GM10248 (cell line): Measurements from ENCODE around the gene CASP10.
"Not testable (repeated sequence)": the region's sequence is repeated elsewhere in the genome, so short reads cannot be mapped to it uniquely, and the experiment has no call there.

Experiments
- CTCF ChIA-PET: fragments of 300-600 bp; sonication (Branson Sonifier 250); formaldehyde crosslinking; extraction: SDS; loops from one replicate; lab custom pipeline; 2021; ENCODE audit warnings: antibody characterized with exemption; lab: Yijun Ruan, JAX
- POLR2A ChIA-PET: fragments of 350-650 bp; sonication (Branson Sonifier 250); formaldehyde crosslinking; extraction: SDS; loops from one replicate; lab custom pipeline; 2020; ENCODE audit warnings: antibody characterized with exemption; lab: Yijun Ruan, JAX
- DNase-seq: peaks from one replicate; pipeline ENCODE4 v3.0.0; 2012; ENCODE audit errors: extremely low spot score
- TF ChIP-seq, protein P1 (sequence below): IDR thresholded peaks from 2 replicates; pipeline ENCODE4 v1.5.1; 2012; ENCODE audit warnings: mild to moderate bottlenecking, low read depth; ENCODE audit errors: extremely low read depth, missing control alignments, control extremely low read depth

CASP10 gene

DNA sequence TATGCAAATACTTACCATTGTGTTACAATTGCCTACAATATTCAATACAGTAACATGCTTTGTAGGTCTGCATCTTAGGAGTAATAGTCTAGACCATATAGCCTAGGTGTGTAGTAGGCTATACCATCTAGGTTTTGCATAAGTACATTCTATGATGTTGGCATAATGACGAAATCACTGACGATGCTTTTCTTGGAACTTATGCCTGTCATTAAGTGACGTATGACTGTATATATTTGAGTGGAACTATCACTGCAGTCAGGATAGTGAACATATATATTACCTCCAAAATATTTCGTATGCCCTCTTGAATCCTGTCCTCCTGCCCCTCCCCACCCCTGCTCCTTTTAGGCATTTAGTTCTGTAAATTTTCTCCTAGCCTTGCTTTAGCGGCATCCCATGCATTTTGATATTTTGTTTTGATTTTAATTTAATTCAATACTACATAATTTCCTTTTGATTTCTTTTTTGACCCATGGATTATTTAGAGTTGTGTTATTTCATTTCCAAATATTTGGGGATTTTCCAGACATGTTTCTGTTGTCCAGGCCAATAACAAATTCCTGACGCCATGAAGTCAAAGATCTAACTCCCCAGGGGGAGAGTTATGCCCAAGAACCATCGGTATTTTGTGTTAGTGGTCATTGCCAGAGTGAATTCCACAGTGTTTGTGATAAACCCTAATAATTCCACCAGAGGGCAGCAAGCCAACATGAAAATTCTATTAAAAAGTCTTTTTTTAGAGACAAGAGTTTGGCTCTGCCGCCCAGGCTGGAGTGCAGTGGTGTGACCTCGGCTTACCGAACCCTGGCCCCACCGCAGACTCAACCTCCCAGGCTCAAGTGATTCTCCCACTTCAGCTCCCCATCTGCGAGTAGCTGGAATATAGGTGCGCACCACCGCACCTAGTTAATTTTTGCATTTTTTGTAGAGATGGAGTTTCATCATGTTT lies 53.2 kb downstream of the CASP10 start:
- DNase-seq: peak; percentile 39
- TF ChIP-seq, protein P1, sequence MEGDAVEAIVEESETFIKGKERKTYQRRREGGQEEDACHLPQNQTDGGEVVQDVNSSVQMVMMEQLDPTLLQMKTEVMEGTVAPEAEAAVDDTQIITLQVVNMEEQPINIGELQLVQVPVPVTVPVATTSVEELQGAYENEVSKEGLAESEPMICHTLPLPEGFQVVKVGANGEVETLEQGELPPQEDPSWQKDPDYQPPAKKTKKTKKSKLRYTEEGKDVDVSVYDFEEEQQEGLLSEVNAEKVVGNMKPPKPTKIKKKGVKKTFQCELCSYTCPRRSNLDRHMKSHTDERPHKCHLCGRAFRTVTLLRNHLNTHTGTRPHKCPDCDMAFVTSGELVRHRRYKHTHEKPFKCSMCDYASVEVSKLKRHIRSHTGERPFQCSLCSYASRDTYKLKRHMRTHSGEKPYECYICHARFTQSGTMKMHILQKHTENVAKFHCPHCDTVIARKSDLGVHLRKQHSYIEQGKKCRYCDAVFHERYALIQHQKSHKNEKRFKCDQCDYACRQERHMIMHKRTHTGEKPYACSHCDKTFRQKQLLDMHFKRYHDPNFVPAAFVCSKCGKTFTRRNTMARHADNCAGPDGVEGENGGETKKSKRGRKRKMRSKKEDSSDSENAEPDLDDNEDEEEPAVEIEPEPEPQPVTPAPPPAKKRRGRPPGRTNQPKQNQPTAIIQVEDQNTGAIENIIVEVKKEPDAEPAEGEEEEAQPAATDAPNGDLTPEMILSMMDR: peak; percentile 66
- ChIA-PET CTCF (interaction anchor here (0.6 to 2.5 kb wide), 12 partner anchors 13 to 222 kb away, joined by 3 to 30 read pairs (median 4); partner anchors contain the start of gene CASP8), POLR2A (no interaction called here)

DNA sequence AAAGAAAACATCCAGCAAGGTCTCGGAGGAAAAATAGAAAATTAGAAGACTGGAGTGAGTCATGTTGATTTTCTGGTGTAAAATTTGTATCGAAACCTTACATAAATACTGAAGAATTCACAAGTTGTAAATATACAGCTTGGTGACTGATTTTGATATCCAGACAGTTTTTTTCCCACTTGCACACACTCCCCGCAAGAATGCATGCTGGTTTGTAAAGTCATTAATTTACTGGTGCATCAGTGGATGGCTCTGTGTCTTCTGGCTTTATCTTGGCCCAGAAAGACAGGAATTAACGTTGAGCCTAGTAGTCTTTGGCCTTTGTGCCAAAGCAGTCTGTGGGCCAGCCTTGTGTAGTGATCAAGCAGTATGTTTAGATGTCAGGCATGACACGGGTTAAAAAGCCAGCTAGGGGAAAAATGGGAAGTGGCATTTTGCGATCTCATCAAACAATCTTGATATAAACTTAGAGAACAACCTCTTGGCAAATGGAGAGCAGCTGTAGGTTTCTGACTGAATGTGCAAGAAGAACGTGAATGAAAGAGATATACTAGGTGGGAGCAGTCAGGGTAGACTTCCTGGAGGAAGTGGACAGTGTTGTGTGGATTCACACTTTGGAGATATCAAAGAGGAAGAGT lies 54.7 kb downstream of the CASP10 start:
- TF ChIP-seq, protein P1: no peak
- POLR2A ChIA-PET: no interaction called here
- CTCF ChIA-PET: interaction anchor here (0.7 to 2.5 kb wide), 10 partner anchors 9 to 938 kb away, joined by 3 to 30 read pairs (median 5); partner anchors contain the start of gene CASP8
- no peak for DNase-seq

DNA sequence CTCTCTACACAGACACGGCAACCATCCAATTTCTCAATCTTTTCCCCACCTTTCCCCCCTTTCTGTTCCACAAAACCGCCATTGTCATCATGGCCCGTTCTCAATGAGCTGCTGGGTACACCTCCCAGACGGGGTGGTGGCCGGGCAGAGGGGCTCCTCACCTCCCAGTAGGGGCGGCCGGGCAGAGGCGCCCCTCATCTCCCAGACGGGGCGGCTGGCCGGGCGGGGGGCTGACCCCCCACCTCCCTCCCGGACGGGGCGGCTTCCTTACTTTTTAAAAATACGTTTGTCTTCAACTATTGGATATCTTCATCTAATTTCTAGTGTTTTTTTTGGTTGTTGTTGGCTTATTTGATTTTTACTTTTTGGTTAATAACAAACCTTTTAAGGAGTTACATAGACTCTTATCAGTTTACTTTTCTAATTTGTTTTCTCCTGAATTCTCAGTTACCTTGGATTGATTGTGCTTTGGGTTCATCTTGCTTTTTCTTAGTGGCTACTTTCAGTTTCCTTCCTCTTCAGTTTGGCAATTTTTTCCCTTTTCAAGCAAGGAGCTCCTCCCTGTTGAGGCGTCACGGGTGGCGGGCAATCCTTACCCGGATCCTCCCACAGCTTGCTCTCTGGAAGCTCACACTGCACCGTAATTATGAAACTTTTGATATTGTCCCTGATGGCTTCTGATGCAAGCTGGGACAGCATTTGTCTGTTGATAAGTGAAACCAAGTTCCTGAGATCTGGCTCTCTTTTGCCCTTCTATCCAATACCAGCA lies 56.4 kb downstream of the CASP10 start:
- POLR2A ChIA-PET: interaction anchor here (0.6 kb wide), 1 partner anchor 20 kb away, joined by 3 read pairs; no protein-coding TSS in a partner anchor

DNA sequence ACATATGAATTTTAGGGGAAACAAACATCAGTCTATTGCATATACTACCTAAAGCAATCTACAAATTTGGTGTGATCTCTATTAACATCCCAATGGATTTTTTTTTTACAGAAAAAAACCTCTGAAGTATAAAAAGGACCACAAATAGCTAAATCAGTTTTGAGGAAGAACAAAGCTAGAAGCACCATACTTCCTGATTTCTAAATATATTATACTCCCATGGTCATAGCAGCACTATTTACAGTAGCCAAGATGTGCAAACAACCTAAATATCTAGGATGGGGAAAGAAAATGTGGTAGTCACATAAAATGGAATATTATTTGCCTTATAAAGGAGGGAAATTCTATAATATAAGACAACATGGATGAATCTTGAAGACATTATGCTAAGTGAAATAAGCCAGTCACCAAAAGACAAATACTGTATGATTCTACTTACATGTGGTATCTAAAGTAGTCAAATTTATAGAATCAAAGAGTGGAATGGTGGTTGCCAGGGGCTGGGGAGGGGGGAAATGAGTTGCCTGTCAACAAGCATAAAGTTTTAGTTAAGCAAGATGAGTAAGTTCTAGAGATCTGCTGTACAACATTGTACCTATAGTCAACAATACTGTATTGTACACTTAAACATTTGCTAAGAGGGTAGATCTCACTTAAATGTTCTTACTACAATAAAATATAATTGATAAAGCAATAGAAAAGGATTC lies 59.8 kb downstream of the CASP10 start:
- ChIA-PET CTCF (interaction anchor here (1.2 to 3.4 kb wide), 3 partner anchors 10 to 121 kb away, joined by 3 to 24 read pairs (median 4); no protein-coding TSS in a partner anchor), POLR2A (interaction anchor here (0.6 kb wide), 1 partner anchor 14 kb away, joined by 4 read pairs; no protein-coding TSS in a partner anchor)
- DNase-seq: no peak
- TF ChIP-seq, protein P1: no peak

More for the DNA sequence above, 56.4 kb downstream of the CASP10 start:
- DNase-seq, CTCF ChIA-PET: not testable (repeated sequence)

DNA sequence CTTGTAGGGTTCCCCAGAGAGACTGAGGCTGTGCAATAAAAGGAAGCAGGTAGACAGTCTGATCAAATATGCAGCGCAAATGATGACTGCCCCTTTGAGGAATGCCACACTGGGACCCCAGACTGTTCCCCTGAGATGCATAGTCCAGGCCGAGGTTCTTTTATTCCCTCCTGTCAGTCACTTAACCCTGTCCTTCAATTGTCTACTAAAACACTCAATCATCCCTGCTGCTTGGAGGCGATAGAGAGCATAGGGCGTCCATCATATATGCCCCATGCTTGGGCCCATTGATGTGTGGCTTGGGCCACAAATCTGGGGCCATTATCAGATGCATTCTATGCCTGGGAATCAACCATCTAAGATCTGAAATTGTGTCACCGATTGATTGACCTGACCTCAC lies 61.9 kb downstream of the CASP10 start:
- ChIA-PET POLR2A (no interaction called here), CTCF (interaction anchor here (3.4 kb wide), 1 partner anchor 12 kb away, joined by 24 read pairs; no protein-coding TSS in a partner anchor)
- DNase-seq: no peak
- TF ChIP-seq, protein P1: no peak

DNA sequence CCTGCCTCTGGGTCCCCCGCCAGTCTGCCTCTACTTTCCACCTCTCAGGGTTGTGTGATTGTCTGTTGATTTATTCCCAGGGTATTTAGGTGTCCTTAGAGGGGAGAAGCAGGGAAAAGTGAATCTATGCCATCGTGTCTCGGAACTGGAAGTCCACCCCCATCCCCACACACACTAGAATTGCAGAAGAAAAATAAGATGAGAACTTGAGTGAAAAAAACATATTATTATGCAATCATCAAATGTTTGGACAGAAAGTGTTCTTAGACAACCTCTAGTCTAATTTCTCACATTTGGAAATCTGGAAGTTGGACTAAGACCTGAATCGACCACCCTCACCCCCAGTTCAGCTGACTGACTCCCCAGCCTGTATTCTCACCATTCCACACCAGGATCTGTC lies 63.3 kb downstream of the CASP10 start:
- ChIA-PET POLR2A (interaction anchor here (0.7 kb wide), 1 partner anchor 1033 kb away, joined by 5 read pairs; no protein-coding TSS in a partner anchor), CTCF (interaction anchor here (0.9 to 1.9 kb wide), 3 partner anchors 8 to 118 kb away, joined by 3 to 10 read pairs (median 5); no protein-coding TSS in a partner anchor)

More for the DNA sequence above, 63.3 kb downstream of the CASP10 start:
- TF ChIP-seq, protein P1: no peak
- DNase-seq: no peak
